ENCODE data around the gene PBX1.

- TF ChIP-seq POLR2A (IDR thresholded peaks at IDR 0.05) (no peak), EP300 (IDR thresholded peaks at IDR 0.05) (no peak)
Observed at GRCh38 chr1:164864161-164864560, 305.2 kb downstream of the PBX1 start.
